GM15510 (cell line): Measurements from ENCODE around the gene NID1.

Experiments
- POLR2A ChIP-seq: IDR thresholded peaks from 3 replicates; pipeline ENCODE4 v1.6.1; 2011; ENCODE audit warnings: borderline replicate concordance; ENCODE audit not compliant: insufficient read length; ENCODE audit errors: extremely low read depth

NID1 gene

DNA sequence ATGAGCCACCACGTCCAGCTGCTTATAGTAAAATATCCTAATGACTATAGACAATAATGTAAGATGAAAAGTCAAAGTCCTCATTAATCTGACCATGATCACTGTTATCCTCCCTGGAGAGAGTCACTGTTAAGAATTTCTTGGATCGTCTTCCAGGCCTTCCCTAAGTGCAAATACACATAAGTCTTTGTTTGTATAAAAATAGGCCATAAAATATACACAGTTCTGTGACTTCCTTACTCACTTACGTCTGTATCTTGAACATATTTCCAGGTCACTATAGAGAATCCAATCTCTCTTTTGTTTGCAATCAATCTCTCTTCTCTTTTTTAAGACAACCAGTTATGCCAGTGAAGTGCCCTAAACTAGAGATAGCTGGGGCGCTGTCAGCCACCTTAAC, 109.1 kb downstream of the NID1 start:
- no peak for TF ChIP-seq POLR2A

DNA sequence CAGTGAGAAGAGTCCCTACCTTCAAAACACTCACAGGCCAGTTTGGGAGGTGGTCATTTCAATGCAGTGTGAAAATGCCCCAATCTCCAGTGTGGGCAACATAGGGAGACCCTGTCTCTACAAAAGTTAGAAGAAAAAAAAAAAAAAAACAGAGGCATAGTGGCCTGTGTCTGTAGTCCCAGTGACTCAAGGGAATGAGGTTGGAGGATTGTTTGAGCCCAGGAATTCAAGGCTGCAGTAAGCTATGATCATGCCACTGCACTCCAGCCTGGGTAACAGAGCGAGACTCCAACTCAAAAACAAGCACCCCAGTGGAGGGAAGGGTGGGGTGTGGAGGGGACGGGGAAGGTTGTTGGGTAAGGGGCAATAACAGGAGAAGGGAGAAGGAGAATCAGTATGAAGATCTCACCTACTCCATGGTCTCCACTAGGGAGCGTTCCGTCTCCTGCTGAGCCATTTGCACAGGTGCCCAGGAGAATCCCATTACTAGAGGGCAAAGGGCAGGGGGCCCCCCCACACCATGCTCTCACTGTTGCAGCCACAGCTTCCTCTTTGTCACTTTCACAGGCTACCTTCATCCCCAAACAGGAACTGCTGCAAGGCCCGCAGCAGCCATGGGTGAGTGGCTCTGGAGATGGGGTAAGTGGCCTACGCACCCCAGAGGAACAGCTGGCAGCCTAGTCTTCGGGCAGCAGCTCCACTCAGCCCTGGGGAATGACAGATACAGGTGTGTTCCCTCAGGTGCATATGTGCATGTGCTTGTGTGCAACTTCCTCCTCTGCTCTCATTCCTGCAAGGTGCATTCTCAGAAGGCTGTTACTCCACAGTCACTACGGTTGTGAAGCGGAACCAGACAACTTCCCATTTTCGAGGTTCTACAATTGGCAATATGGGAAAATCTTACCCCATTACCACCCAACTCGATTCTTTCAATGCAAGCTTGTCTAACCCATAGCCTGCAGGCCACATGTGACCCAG, 110.3 kb downstream of the NID1 start:
- no peak for TF ChIP-seq POLR2A

DNA sequence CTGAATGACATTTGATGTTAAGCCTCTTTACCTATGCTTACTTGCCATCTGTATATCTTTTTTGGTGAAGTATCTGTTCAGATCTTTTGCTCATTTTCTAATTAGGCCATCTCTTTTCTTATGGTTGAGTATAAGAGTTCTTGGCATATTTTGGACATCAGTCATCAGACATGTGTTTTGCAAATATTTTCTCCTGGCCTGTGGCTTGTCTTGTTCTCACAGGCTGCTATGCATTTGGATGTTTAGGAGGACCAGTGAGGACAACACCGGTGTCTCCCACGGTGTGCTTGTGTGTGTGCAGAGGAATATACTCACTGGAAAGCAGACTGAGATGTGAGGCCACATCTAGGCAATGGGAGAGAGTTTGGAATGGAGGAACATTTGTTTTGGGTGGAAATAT, 111.1 kb downstream of the NID1 start:
- TF ChIP-seq POLR2A: no peak

DNA sequence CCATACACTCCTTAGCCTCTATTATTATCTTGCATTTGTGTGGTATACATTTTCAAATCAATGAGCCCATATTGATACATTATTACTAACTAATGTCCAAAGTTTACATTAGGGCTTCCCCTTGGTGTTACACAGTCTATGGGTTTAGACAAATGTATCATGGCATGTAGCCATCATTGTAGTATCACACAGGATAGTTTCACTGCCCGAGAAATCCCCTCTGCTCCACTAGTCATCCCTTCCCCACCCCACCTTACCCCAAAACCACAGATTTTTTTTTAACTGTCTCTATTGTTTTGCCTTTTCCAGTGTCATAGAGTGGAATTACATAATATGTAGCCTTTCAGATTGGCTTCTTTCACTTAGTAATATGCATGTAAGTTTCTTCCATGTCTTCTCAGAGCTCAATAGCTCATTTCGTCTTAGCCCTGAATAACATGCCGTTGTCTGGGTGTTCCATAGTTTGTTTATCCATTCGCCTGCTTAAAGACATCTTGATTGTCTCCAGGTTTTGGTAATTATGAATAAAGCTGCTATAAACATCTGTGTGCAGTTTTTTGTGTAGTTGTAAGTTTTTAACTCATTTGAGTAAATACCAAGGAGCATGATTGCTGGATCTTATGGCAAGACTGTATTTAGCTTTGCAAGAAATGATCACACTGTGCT, 111.8 kb downstream of the NID1 start:
- no peak for TF ChIP-seq POLR2A

DNA sequence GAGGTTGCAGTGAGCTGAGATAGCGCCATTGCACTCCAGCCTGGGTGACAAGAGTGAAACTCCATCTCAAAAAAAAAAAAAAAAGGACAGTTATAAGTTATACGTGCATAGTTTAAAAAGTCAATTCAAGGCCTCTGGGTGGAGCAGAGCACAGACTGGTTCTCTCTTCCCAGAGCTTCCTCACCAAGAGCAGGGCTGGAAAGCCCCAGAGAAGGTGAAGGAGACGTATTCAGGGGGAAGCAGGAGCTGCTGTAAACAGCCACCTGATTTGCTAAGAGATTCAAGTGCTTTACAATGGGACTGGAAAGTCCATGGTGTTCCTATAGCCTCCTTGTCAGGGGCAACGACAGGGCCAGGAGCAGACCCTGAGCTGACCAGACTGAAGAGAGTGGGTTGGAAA, 113.2 kb downstream of the NID1 start:
- no peak for TF ChIP-seq POLR2A

DNA sequence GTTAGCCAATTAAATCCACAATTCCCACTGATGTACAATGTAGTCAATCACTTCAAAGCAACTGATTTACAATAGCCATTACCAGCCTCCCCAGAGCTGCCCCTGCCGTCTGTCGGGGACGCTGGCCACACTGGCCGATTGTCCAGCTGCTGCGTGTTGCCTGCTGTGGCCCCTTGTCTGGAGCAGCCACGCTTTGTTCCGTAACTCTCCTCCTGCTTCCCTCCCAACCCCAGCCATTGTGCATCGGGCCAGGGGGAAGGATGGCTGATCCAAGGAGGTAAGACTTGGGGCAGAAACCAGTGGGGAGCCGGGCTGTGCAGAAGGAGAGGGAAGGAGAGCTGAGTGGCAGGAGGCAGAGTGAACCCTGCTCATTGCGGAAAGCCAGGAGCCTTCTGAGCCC, 114.6 kb downstream of the NID1 start:
- TF ChIP-seq POLR2A: no peak

DNA sequence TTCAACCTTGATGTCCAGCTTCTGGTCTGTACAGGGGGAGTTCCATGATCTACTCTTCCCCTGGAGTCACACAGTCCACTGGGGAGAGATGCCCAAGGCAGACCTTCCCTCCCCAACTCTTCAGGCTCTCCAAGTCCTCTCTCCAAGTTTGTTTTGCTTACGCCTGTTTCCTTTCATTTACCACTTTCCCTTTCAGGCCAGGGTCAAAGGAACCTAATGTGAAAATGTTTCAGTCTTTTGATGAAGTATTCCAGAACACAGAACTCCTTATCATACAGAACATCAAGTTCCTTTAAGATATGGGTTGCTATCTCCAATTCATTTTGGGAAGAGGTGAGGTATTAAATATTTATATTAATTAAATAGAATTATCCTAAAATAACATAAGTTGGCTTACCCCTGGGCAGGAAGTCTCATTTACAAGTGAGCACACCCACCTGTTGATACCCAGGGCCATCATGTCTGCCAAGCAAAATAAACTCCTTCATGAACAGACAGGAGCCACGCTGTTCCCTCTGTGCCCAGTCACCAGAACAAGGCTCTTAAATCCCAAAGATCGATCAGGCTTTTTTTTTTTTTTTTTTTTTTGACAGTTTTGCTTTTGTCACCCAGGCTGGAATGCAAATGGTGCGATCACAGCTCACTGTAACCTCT, 116.0 kb downstream of the NID1 start:
- TF ChIP-seq POLR2A: no peak

DNA sequence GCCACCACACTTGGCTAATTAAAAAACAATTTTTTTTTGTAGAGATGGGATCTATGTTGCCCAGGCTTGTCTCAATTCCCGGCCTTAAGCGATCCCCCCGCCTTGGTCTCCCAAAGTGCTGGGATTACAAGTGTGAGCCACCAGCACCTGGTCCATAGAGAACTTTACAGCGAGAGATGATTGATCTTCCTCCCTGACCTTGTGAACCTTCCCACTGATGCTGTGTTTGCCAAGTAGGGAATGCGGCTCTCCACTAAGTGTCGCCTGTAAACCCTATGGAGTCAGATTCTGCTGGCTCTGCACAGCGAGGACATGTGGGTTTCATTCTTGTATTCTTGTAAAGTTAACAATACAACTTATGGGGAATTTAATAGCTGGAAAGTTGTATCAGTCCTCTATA, 116.9 kb downstream of the NID1 start:
- TF ChIP-seq POLR2A: no peak

DNA sequence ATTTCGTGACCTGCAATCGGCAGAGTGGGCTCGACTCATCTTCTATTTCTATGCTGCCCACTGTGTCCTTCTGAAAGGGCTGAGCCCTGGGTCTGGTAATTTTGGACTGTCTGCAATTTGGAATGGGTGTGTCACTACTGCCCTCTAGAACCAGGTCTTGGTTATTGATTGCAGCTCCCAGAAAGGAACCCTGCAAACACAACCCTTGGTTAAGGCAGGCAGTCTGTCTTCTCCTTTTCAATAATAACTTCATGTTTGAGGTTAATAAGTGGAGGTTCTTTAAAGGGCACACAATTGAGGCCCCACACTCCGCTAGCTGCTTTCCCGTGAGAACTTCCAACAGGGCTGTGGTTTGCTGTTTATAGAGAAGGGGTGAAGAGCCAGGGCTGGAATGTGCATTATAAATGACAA, 118.3 kb downstream of the NID1 start:
- no peak for TF ChIP-seq POLR2A

DNA sequence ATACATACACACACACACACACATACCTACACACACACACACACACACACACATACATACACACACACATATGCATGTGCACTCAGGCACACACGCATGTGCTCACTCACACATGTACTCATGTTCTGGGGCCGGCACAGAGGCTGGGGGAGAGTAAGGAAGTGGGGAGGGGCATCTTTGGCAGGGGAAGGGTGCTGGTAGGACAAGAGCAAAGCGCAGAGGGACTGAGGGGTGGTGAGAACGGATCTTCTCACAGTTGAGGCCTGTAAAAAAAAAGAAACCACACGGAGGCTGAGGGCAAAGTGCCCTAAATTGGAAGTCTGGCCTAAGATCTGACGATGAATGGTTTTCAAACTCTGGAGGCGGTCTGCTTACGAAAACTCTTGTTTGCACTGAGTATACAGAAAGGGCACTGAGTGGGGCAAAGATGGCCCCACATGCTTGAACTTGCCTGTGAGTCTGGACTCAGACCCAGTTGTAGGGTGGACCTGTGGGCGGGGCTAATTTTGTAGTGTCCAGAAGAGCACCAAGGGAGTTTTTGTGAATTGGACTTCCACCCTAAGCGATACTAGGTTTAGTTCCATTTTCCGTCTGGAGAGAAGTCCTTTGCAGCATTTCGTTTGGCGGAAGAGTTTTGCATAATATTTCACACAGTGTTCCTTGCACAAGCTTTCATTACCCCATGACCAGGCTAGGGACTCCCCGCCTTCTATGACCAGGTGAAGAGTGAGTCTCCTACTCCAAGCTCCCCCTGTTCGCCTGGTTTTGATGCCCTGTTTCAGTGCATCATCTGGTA, 118.9 kb downstream of the NID1 start:
- no peak for TF ChIP-seq POLR2A

DNA sequence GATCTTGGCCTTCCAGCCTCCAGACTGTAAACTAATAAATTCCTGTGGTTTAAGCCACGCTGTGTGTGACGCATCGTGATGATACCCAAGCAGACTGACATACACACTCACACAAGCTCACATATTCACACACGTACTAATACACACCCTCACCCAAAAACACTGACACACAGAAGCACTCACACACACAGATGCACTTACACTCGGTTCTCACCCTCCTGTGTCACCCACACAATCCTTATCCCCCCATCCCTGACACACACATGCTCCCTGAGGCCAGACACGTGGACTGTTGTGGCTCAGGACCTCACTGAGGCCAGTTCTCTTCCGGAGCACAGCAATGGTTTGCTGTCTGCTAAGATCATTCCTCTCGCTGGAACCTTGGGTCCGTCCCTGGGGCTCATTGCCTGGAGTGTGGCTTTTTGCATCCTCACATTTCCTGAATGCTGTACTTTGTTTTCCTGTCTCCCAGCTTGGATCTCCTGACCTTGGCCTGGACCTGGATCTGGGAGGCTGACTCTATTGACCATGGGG, 121.2 kb downstream of the NID1 start:
- no peak for TF ChIP-seq POLR2A

DNA sequence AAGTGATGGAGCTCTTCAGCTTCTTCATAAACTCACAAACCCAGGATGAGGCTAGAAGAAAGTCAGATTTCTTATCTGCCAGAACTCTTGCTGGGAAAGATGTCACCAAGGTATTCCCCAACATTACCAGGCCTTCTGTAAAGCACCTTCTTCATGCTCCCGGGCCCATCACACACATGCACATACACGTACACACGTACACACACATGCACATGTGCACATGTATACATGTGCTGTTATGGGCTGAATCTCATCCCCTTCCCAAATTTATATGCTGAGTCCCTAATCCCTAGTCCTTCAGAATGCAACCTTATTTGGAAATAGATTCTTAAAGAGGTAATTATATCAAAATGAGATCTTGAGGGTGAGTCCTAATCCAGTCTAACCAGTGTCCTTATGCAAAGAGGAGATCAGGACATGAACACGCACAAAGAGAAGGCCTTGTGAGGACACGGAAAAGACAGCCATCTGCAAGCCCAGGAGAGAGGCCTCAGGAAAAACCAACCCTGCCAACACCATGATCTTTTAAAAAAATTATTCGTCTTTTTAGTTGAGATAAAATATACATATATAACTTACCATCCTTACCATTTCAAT, 121.8 kb downstream of the NID1 start:
- no peak for TF ChIP-seq POLR2A

DNA sequence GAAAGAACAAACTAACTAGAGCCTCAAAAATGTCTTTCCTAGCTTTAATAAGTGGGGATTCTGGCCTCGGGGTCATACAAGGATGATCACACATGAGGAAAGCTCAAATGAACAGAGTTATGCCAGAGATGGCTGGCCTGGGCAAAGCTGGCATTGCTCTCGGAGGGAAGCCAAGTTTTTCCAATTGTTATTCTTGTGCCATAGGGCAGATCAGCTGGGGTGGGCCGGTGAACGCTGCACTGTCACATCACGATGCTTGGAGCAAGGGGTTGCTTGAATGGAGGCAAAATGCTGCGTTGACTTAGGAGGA, 122.3 kb downstream of the NID1 start:
- no peak for TF ChIP-seq POLR2A
